Upper lobe of right lung (tissue), 1 donor: Measurements from ENCODE around the gene COL4A4. TPM values are rescaled to one million over a fixed set of nuclear protein-coding genes. Genes with fewer than 3 reads are reported as not detected.
"Not testable (repeated sequence)": the region's sequence is repeated elsewhere in the genome, so short reads cannot be mapped to it uniquely, and the experiment has no call there.

Source experiments
- ATAC-seq: fragments of 200-7000 bp; cut with Tn5 transposase; one replicate; pipeline ENCODE4 v1.9.1; 2020; ENCODE audit warnings: mild to moderate bottlenecking, moderate library complexity
- DNase-seq: peaks from one replicate; pipeline ENCODE4 v3.0.0-alpha.2; 2020
- H3K27ac ChIP-seq: fragments of 200-600 bp; one replicate; pipeline ENCODE4 v1.8.0; 2022
- H3K27me3 ChIP-seq: fragments of 200-600 bp; one replicate; pipeline ENCODE4 v1.8.0; 2022; ENCODE audit warnings: mild to moderate bottlenecking
- H3K36me3 ChIP-seq: fragments of 200-600 bp; one replicate; pipeline ENCODE4 v1.8.0; 2022
- H3K4me1 ChIP-seq: fragments of 200-600 bp; one replicate; pipeline ENCODE4 v1.8.0; 2022
- H3K4me3 ChIP-seq: fragments of 200-600 bp; one replicate; pipeline ENCODE4 v1.8.0; 2022; ENCODE audit warnings: mild to moderate bottlenecking
- H3K9me3 ChIP-seq: fragments of 200-600 bp; one replicate; pipeline ENCODE4 v1.8.0; 2022
- CTCF ChIP-seq: fragments of 200-600 bp; IDR thresholded peaks from one replicate; pipeline ENCODE4 v1.8.0; 2022; ENCODE audit warnings: antibody characterized with exemption
- intact Hi-C: fragments of 100-400 bp; cut with DNase I; formaldehyde crosslinking; loops from one replicate; pipeline ENCODE4 v1.11.0; 2022
- total RNA-seq: library from RNA; stranded (reverse); fragmentation: NEBNext Ultra II Directional; extraction: Animal tissue kit (Norgen Biotek cat#: 25700); gene quantifications from one replicate; pipeline ENCODE4 v1.2.1, GENCODE V29; 2021
- donor health status: DM: no; HTN: yes; CAD: no; lungs with severe emphysema.

The COL4A4 gene
- total RNA-seq, 1 donor from 2014 or later: 36.1 TPM

- no peak overlapping the region for H3K27ac ChIP-seq
- H3K4me3 ChIP-seq: no peak overlapping the region
- H3K27me3 ChIP-seq: no peaks in the 10 kb centered on the region
- no peak for TF ChIP-seq CTCF
- no peaks in the 10 kb centered on the region for H3K36me3 ChIP-seq
- DNase-seq: no peak
- ATAC-seq: peak; percentile 34
- H3K9me3 ChIP-seq: no peaks in the 10 kb centered on the region
- intact Hi-C loops: no loop called here
- no peaks in the 10 kb centered on the region for H3K4me1 ChIP-seq
Measured at GRCh38 chr2:227179988-227180685, 16.1 kb upstream of the COL4A4 start.

- Histone ChIP-seq H3K4me3 (no peak overlapping the region), H3K4me1 (no peaks in the 10 kb centered on the region), H3K27ac (no peak overlapping the region), H3K27me3 (no peaks in the 10 kb centered on the region), H3K9me3 (no peaks in the 10 kb centered on the region), H3K36me3 (no peaks in the 10 kb centered on the region)
- ATAC-seq (no peak), DNase-seq (no peak)
- intact Hi-C loops: no loop called here
- TF ChIP-seq CTCF: no peak
Measured at GRCh38 chr2:227177592-227178336, 13.8 kb upstream of the COL4A4 start.

GRCh38 chr2:227171779-227172178 lies 7.8 kb upstream of the COL4A4 start:
- H3K4me3 ChIP-seq, DNase-seq, intact Hi-C loops, H3K9me3 ChIP-seq, ATAC-seq, H3K36me3 ChIP-seq, H3K27me3 ChIP-seq, H3K27ac ChIP-seq, H3K4me1 ChIP-seq: not testable (repeated sequence)

GRCh38 chr2:227164763-227165291 lies 822 bp upstream of the COL4A4 start:
- no peak for TF ChIP-seq CTCF
- peaks cover 26% of the 10 kb centered on the region for H3K27me3 ChIP-seq
- H3K4me1 ChIP-seq: peaks cover 5% of the 10 kb centered on the region
- DNase-seq: peak; percentile 72
- peak; percentile 39 for ATAC-seq
- peak overlapping the region; percentile 73 for H3K27ac ChIP-seq
- intact Hi-C loops: no loop called here
- H3K36me3 ChIP-seq: no peaks in the 10 kb centered on the region
- no peaks in the 10 kb centered on the region for H3K9me3 ChIP-seq
- H3K4me3 ChIP-seq: peak overlapping the region; percentile 58

- peak overlapping the region; percentile 78 for H3K27ac ChIP-seq
- no peak for TF ChIP-seq CTCF
- no peaks in the 10 kb centered on the region for H3K36me3 ChIP-seq
- H3K4me1 ChIP-seq: peaks cover 5% of the 10 kb centered on the region
- DNase-seq: peak; percentile 67
- peaks cover 26% of the 10 kb centered on the region for H3K27me3 ChIP-seq
- intact Hi-C loops: no loop called here
- peak overlapping the region; percentile 58 for H3K4me3 ChIP-seq
- H3K9me3 ChIP-seq: no peaks in the 10 kb centered on the region
- peak; percentile 69 for ATAC-seq
Measured at GRCh38 chr2:227163485-227163997, 464 bp downstream of the COL4A4 start.

- Histone ChIP-seq H3K4me1 (peaks cover 5% of the 10 kb centered on the region), H3K9me3 (no peaks in the 10 kb centered on the region), H3K27ac (no peak overlapping the region), H3K36me3 (no peaks in the 10 kb centered on the region), H3K4me3 (no peak overlapping the region), H3K27me3 (peaks cover 26% of the 10 kb centered on the region)
- DNase-seq (no peak), ATAC-seq (no peak)
- intact Hi-C loops: no loop called here
- TF ChIP-seq CTCF: no peak
Measured at GRCh38 chr2:227161947-227162346, 2.1 kb downstream of the COL4A4 start.
